Mononuclear cell (primary cell): Measurements from ENCODE around the gene TMPRSS3. TPM values are rescaled to one million over a fixed set of nuclear protein-coding genes. Genes with fewer than 3 reads are reported as not detected.

ENCODE experiments used
- H3K27me3 ChIP-seq: 2 replicates; pipeline ENCODE4 v1.6.0; 2011; ENCODE audit warnings: low read length, control low read depth; ENCODE audit not compliant: insufficient read depth
- H3K4me1 ChIP-seq: 2 replicates; pipeline ENCODE4 v1.5.1; 2011; ENCODE audit warnings: mild to moderate bottlenecking, low read length, control low read depth; ENCODE audit not compliant: insufficient read depth
- H3K4me3 ChIP-seq: 2 replicates; pipeline ENCODE4 v1.5.1; 2011; ENCODE audit warnings: mild to moderate bottlenecking, low read length, moderate library complexity
- H3K9me3 ChIP-seq: 2 replicates; pipeline ENCODE4 v1.5.1; 2011; ENCODE audit warnings: low read depth, mild to moderate bottlenecking, control low read depth, low read length
- total RNA-seq: library from RNA; depleted of rRNA; stranded (reverse); fragments of >200 nt; gene quantifications from one replicate; pipeline ENCODE4 v1.2.3, GENCODE V29; 2012

TMPRSS3 gene
- total RNA-seq, 1 donor: 0.42 TPM

GRCh38 chr21:42367367-42368165, 28.3 kb downstream of the TMPRSS3 start:
- peaks cover 4% of the 10 kb centered on the region for H3K4me1 ChIP-seq
- no peak overlapping the region for H3K4me3 ChIP-seq
- no peaks in the 10 kb centered on the region for H3K27me3 ChIP-seq
- H3K9me3 ChIP-seq: no peaks in the 10 kb centered on the region

DNA sequence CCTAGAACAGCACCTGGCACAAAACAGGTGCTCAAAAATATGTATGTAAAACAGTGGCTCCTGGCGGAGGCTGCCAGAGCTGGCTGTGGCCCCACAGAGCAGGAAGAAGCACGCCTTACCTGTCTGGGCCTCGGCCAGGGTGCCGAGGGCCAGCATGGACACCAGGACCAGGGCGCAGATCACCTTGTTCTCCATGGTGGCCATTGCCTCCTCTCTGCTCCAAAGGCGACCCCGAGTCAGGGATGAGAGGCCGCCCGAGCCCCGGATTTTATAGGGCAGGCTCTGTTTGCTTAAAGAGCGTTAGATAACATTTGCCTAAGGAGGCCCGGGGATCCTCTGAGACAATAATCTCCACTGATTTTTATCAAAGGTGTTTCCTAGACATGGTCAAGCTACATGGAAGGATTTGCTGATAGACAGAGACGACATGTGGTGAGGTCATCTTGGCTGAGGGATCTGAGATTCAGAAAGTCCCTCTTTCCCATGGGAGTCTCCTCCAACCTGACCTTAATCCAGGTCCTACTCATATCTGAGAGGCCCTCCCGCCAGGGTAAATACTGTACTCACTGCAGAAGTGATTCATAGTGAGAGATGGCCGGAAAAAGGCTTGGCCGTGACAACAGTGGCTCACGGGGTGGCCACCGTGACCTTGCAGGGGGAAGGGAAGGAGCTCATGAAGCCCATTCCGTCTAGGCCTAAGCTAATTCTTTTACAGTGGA, 29.4 kb downstream of the TMPRSS3 start, which contains the start of gene TFF1:
Gene TFF1, minus strand, starts transcription at position 244 of the 719 bp plus-strand sequence. Its CDS starts 40 bp downstream, at position 204.
- Histone ChIP-seq H3K27me3 (no peaks in the 10 kb centered on the region), H3K4me1 (peaks cover 4% of the 10 kb centered on the region), H3K4me3 (no peak within 1 kb of the TSS), H3K9me3 (no peaks in the 10 kb centered on the region)

- Histone ChIP-seq H3K4me3 (no peak overlapping the region), H3K4me1 (peaks cover 4% of the 10 kb centered on the region), H3K9me3 (no peaks in the 10 kb centered on the region), H3K27me3 (no peaks in the 10 kb centered on the region)
Observed at GRCh38 chr21:42365770-42366169, 30.1 kb downstream of the TMPRSS3 start.

DNA sequence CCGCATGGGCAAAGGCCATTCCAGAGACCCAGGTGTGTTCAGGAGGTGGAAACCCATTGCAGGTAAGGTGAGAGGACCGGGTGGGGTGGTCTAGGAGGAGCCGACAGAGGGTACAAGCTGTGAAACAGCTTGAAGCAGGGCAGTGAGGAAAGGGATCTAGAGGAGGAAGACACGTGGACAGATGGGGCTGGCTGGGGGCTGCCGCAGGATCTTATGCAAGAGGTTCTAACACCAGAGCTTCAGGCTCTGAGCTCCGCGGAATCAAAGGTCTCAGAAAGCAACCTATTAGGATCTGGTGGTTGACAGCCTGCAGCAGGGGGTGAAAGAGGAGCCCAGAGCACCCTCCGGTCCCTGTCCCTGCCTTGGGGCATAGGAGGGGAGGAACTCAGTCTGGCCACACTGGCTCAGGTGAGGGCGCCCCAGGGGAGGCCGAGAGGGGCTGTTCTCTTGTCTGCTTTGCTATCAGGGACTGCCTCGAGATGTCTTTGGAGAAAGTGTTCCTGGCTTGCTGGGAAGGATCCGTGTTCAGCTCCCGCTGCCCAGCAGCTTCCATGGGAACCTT, 31.5 kb downstream of the TMPRSS3 start:
- H3K4me3 ChIP-seq: no peak overlapping the region
- H3K4me1 ChIP-seq: peaks cover 4% of the 10 kb centered on the region
- no peaks in the 10 kb centered on the region for H3K27me3 ChIP-seq
- no peaks in the 10 kb centered on the region for H3K9me3 ChIP-seq

GRCh38 chr21:42363312-42363711, 32.5 kb downstream of the TMPRSS3 start:
- Histone ChIP-seq H3K9me3 (no peaks in the 10 kb centered on the region), H3K4me3 (no peak overlapping the region), H3K27me3 (no peaks in the 10 kb centered on the region), H3K4me1 (peaks cover 4% of the 10 kb centered on the region)

DNA sequence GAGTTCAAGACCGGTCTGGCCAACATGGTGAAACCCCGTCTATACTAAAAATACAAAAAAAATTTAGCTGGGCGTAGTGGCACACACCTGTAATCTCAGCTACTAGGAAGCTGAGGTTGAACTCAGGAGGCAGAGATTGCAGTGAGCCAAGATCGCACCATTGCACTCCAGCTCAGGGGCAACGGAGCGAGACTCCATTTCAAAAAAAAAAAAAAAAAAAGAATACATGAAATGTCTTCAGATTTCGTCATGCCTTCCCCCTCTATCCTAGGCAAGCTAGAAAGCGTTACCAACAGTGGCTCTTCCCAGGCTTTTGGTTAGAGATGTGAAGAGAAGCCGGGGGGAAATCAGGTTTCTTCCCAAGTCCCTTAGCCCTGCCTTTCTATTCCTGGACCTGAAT, 33.2 kb downstream of the TMPRSS3 start:
- peaks cover 4% of the 10 kb centered on the region for H3K4me1 ChIP-seq
- H3K27me3 ChIP-seq: no peaks in the 10 kb centered on the region
- no peak overlapping the region for H3K4me3 ChIP-seq
- H3K9me3 ChIP-seq: no peaks in the 10 kb centered on the region

DNA sequence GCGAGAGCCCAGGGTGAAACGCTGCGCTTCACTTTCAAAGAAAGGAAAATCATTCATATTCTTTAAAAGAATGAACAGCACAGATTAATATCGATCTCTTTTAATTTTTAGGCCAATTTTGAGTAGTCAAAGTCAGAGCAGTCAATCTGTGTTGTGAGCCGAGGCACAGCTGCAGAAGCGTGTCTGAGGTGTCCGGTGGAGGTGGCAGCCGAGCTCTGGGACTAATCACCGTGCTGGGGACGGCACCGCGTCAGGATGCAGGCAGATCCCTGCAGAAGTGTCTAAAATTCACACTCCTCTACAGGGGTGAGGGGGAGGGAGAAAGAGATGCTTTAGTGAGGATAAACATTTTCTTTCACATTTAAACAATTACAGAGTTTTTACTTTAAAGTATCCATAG, 33.7 kb downstream of the TMPRSS3 start:
- Histone ChIP-seq H3K27me3 (no peaks in the 10 kb centered on the region), H3K4me1 (peaks cover 4% of the 10 kb centered on the region), H3K4me3 (no peak overlapping the region), H3K9me3 (no peaks in the 10 kb centered on the region)

DNA sequence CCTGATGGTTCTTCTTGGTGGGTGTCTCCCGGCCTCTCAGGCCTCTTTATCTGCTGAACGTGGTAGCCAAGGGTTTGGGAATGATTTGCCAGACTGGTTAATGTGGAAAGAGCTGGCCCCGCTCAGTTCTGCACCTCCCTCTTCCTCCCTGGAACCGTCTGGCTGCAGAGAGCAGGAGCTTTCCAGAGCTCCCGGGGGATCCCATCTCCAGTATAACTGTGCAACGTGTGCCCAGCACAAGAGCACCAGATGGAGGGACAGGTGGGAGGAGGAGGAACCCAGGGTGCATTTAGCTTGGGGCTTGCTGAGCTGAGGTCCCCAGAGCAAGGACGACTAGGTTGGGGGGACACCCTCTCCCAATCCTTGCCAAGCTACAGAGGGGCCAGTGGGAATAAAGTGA, 34.6 kb downstream of the TMPRSS3 start:
- Histone ChIP-seq H3K27me3 (no peaks in the 10 kb centered on the region), H3K9me3 (no peaks in the 10 kb centered on the region), H3K4me3 (no peak overlapping the region)

DNA sequence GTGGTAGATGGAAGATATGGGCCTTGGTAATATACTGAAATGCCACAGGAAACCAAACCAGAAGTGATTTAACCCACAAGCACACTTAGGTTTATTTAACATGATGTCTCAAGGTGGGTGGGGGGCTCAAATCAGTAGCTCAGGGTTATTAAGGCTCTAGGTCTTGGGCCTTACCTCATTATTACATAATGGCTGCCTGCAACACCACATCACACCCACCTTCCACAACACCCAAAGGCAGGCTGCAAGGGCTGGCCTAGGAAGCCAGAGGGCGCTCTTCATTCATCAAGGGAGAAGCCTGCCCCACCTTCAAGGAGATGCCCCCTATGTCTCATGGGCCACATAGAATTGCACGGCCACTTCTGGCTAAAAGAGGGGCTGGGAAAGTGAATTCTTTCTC, 35.5 kb downstream of the TMPRSS3 start:
- H3K9me3 ChIP-seq: no peaks in the 10 kb centered on the region
- H3K27me3 ChIP-seq: no peaks in the 10 kb centered on the region
- H3K4me1 ChIP-seq: peaks cover 4% of the 10 kb centered on the region
- no peak overlapping the region for H3K4me3 ChIP-seq

More for the DNA sequence above, 34.6 kb downstream of the TMPRSS3 start:
- H3K4me1 ChIP-seq: peaks cover 4% of the 10 kb centered on the region

GRCh38 chr21:42358937-42359336, 36.9 kb downstream of the TMPRSS3 start:
- no peak overlapping the region for H3K4me3 ChIP-seq
- no peaks in the 10 kb centered on the region for H3K9me3 ChIP-seq
- H3K4me1 ChIP-seq: no peaks in the 10 kb centered on the region
- H3K27me3 ChIP-seq: no peaks in the 10 kb centered on the region

- no peaks in the 10 kb centered on the region for H3K9me3 ChIP-seq
- H3K4me3 ChIP-seq: no peak overlapping the region
- no peaks in the 10 kb centered on the region for H3K4me1 ChIP-seq
- H3K27me3 ChIP-seq: no peaks in the 10 kb centered on the region
Observed at GRCh38 chr21:42358261-42358660, 37.6 kb downstream of the TMPRSS3 start.

DNA sequence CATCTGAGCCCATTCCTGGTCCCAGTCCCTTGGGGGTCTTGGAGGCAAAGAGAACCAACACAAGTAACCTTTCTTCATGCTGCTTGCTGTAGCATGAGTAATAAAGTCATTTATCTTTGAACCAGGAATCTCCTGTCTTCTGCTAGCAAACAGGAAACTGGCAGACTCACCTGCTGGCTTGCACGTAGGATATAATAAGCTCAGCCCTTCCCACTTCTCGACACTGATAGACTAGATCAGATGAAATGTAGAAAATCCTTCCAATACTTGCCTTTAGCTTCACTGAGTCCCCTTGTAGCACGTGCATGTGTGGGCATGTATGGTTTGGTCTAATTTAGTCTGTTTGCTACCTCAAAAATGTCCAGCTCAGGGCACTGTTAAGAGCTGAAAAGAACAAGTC, 38.5 kb downstream of the TMPRSS3 start:
- no peaks in the 10 kb centered on the region for H3K4me1 ChIP-seq
- no peaks in the 10 kb centered on the region for H3K9me3 ChIP-seq
- no peaks in the 10 kb centered on the region for H3K27me3 ChIP-seq
- no peak overlapping the region for H3K4me3 ChIP-seq

DNA sequence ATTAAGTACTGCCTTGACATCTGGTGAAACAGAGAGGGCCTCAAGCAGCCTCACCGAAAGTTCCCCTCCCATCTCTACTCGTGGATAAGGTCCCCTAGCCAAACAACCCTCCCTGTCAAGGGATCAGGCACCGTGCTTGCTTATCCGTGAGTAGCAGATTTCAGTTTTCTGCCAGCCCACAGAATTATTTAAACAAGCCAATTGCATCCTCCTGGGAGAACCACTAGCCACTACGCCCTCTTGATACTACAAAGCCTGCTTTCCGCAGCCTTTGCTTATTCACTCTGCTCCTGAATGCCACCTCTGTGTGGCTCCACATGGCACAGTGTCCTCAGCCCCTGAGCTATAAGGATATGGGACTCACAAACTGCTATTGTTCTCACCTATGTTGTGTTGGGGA, 39.2 kb downstream of the TMPRSS3 start:
- no peaks in the 10 kb centered on the region for H3K27me3 ChIP-seq
- no peaks in the 10 kb centered on the region for H3K4me1 ChIP-seq
- no peak overlapping the region for H3K4me3 ChIP-seq
- H3K9me3 ChIP-seq: no peaks in the 10 kb centered on the region

GRCh38 chr21:42356046-42356445, 39.8 kb downstream of the TMPRSS3 start:
- Histone ChIP-seq H3K27me3 (no peaks in the 10 kb centered on the region), H3K9me3 (no peaks in the 10 kb centered on the region), H3K4me3 (no peak overlapping the region), H3K4me1 (no peaks in the 10 kb centered on the region)

DNA sequence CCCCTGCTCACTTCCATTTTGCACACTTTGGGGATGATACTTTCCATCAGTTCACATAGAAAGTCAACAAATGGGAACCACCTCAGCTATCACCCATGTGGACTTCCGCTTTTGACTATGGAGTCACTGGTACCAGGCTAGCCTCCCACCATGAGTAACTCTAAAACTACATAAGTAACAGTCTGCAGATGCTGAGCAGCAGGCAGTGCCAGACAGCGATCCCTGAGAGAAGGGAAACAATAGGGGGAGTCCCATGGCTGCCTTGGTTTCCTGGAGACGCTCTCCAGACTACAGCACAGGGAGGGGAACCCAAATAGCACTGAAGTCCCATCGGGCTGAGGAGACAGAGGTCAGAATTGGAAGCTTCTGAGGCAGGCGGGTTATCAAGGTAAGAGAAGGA, 42.2 kb downstream of the TMPRSS3 start:
- no peak overlapping the region for H3K4me3 ChIP-seq
- H3K4me1 ChIP-seq: no peaks in the 10 kb centered on the region
- H3K27me3 ChIP-seq: no peaks in the 10 kb centered on the region
- no peaks in the 10 kb centered on the region for H3K9me3 ChIP-seq
